HG02885 (cell line): ENCODE results near the gene PDS5A.
"Not testable (repeated sequence)": the region's sequence is repeated elsewhere in the genome, so short reads cannot be mapped to it uniquely, and the experiment has no call there.

Experiments
- ATAC-seq: cut with Tn5 transposase; IDR thresholded peaks from one replicate; pipeline ENCODE4 v1.9.1; 2021; ENCODE audit warnings: mild to moderate bottlenecking; ENCODE audit not compliant: unreplicated experiment, poor library complexity

PDS5A gene

GRCh38 chr4:39840516-39840915, 137.2 kb downstream of the PDS5A start:
- ATAC-seq = not testable (repeated sequence)

- no peak for ATAC-seq
Observed at GRCh38 chr4:39840027-39840426, 137.7 kb downstream of the PDS5A start.

GRCh38 chr4:39838431-39838830, 139.3 kb downstream of the PDS5A start:
- not testable (repeated sequence) for ATAC-seq

GRCh38 chr4:39834269-39834668, 143.4 kb downstream of the PDS5A start:
- ATAC-seq = no peak

- no peak for ATAC-seq
Observed at GRCh38 chr4:39825741-39826231, 151.9 kb downstream of the PDS5A start.

GRCh38 chr4:39825090-39825489, 152.6 kb downstream of the PDS5A start:
- ATAC-seq = no peak

GRCh38 chr4:39823191-39823590, 154.5 kb downstream of the PDS5A start:
- ATAC-seq = no peak

GRCh38 chr4:39822662-39823061, 155.0 kb downstream of the PDS5A start:
- no peak for ATAC-seq

GRCh38 chr4:39821951-39822350, 155.8 kb downstream of the PDS5A start:
- ATAC-seq = no peak

GRCh38 chr4:39820186-39820585, 157.5 kb downstream of the PDS5A start:
- no peak for ATAC-seq

- ATAC-seq = no peak
Observed at GRCh38 chr4:39818646-39819045, 159.1 kb downstream of the PDS5A start.

GRCh38 chr4:39814403-39815185, 163.1 kb downstream of the PDS5A start:
- no peak for ATAC-seq

GRCh38 chr4:39813761-39814160, 163.9 kb downstream of the PDS5A start:
- not testable (repeated sequence) for ATAC-seq

- ATAC-seq = not testable (repeated sequence)
Observed at GRCh38 chr4:39813033-39813432, 164.7 kb downstream of the PDS5A start.

GRCh38 chr4:39812500-39812899, 165.2 kb downstream of the PDS5A start:
- ATAC-seq = no peak

- ATAC-seq = no peak
Observed at GRCh38 chr4:39808231-39808749, 169.4 kb downstream of the PDS5A start.

- ATAC-seq = no peak
Observed at GRCh38 chr4:39802005-39802404, 175.7 kb downstream of the PDS5A start.

GRCh38 chr4:39792976-39793375, 184.7 kb downstream of the PDS5A start:
- not testable (repeated sequence) for ATAC-seq

- no peak for ATAC-seq
Observed at GRCh38 chr4:39792529-39792928, 185.2 kb downstream of the PDS5A start.

- no peak for ATAC-seq
Observed at GRCh38 chr4:39792128-39792527, 185.6 kb downstream of the PDS5A start.

- ATAC-seq = no peak
Observed at GRCh38 chr4:39786838-39787237, 190.9 kb downstream of the PDS5A start.

- no peak for ATAC-seq
Observed at GRCh38 chr4:39785083-39785482, 192.6 kb downstream of the PDS5A start.
